Measurements from ENCODE around the gene TRAF2. TPM values are rescaled to one million over a fixed set of nuclear protein-coding genes. Genes with fewer than 3 reads are reported as not detected.

TRAF2 gene
- total and polyA plus RNA-seq, 2 of the 13 experiments (the other 11 are each of a cell fraction or from before 2014, with no cell fraction given) = 12.4 to 13.6 TPM

GRCh38 chr9:136886610-136887597 lies 588 bp downstream of the TRAF2 start (continued):
- TF ChIP-seq ZBTB40 (IDR thresholded peaks at IDR 0.05) (no peak), ZBTB40 (CRISPR knock-in tag; IDR thresholded peaks at IDR 0.05) (peak; percentile 59; the same call in 1 of the 2 replicates), BCL6 (CRISPR knock-in tag; IDR thresholded peaks at IDR 0.05) (peak; percentile 14; the same call in 1 of the 2 replicates), TARDBP (CRISPR knock-in tag; IDR thresholded peaks at IDR 0.05) (no peak), ZNF543 (CRISPR knock-in tag; IDR thresholded peaks at IDR 0.05) (0 out of 2 replicates have a peak, but pooled peaks have one; percentile 34), ZBTB39 (CRISPR knock-in tag; IDR thresholded peaks at IDR 0.05) (0 out of 2 replicates have a peak, but pooled peaks have one; percentile 71), SYNCRIP (IDR thresholded peaks at IDR 0.05; ENCODE audit: insufficient read depth, low read depth, low read length) (no peak), SMYD3 (CRISPR knock-in tag; IDR thresholded peaks at IDR 0.05) (peak; percentile 55; the same call in 1 of the 2 replicates), TEAD3 (CRISPR knock-in tag; optimal IDR thresholded peaks at IDR 0.05; ENCODE audit: borderline replicate concordance) (peak; percentile 28), ZNF629 (CRISPR knock-in tag; conservative IDR thresholded peaks at IDR 0.05) (no peak), FOXP4 (CRISPR knock-in tag; IDR thresholded peaks at IDR 0.05) (0 out of 2 replicates have a peak, but pooled peaks have one; percentile 10), ZNF253 (CRISPR knock-in tag; IDR thresholded peaks at IDR 0.05; ENCODE audit: borderline replicate concordance) (no peak), ONECUT2 (CRISPR knock-in tag; IDR thresholded peaks at IDR 0.05) (no peak), HNF4A (CRISPR knock-in tag; IDR thresholded peaks at IDR 0.05) (0 out of 2 replicates have a peak, but pooled peaks have one; percentile 16)
